Sigmoid colon (tissue), 7 donors: ENCODE measurements around the gene IGDCC3. TPM values are rescaled to one million over a fixed set of nuclear protein-coding genes. Genes with fewer than 3 reads are reported as not detected.

Experiments used
- DNase-seq: peaks from one replicate; pipeline ENCODE4 v3.0.0-alpha.2; 2019
- H3K27ac ChIP-seq, 4 donors: fragments of 200-600 bp; sonication (generic); one replicate each; pipeline ENCODE4 v1.5.1; 2016 to 2019; ENCODE audit warnings: mild to moderate bottlenecking in 1 of 4
- H3K27me3 ChIP-seq, 3 donors: fragments of 200-600 bp; sonication (generic); one replicate each; pipeline ENCODE4 v1.5.1; 2019; ENCODE audit warnings: mild to moderate bottlenecking in 1 of 3
- H3K36me3 ChIP-seq, 4 donors: fragments of 200-600 bp; sonication (generic); one replicate each; pipeline ENCODE4 v1.5.1; 2016 to 2019
- H3K4me1 ChIP-seq, 4 donors: fragments of 200-600 bp; sonication (generic); one replicate each; pipeline ENCODE4 v1.5.1; 2017 to 2019
- H3K4me3 ChIP-seq, 4 donors: fragments of 200-600 bp; sonication (generic); one replicate each; pipeline ENCODE4 v1.5.1; 2017 to 2019; ENCODE audit warnings: mild to moderate bottlenecking in 2 of 4, moderate library complexity in 1 of 4
- H3K9me3 ChIP-seq, 4 donors: fragments of 200-600 bp in 3 of 4; sonication (generic) in 3 of 4; one replicate each; pipeline versions ENCODE4 v1.5.1 to v1.6.1; 2013 to 2019
- EP300 ChIP-seq, 4 donors: sonication (generic); formaldehyde crosslinking; IDR thresholded peaks; one replicate each; pipeline ENCODE4 v1.6.1; 2017; ENCODE audit warnings: antibody characterized with exemption in 4 of 4
- POLR2A ChIP-seq, 2 donors: fragments of 450-650 bp; IDR thresholded peaks; one replicate each; pipeline ENCODE4 v1.6.1; 2016; ENCODE audit warnings: antibody characterized with exemption in 2 of 2, mild to moderate bottlenecking in 2 of 2, moderate library complexity in 2 of 2
- POLR2AphosphoS5 ChIP-seq, 4 donors: sonication (generic); formaldehyde crosslinking; IDR thresholded peaks; one replicate each; pipeline ENCODE4 v1.6.1; 2017; ENCODE audit warnings: antibody characterized with exemption in 4 of 4
- WGBS, 2 donors: extraction: QIAGEN DNeasy Blood & Tissue Kit; methylation state at CpG; one replicate each; pipeline ENCODE4 v1.1.7; 2013; 5-methylcytosine and 5-hydroxymethylcytosine counted together
- intact Hi-C: fragments of 100-400 bp; cut with DNase I; formaldehyde crosslinking; loops from one replicate; pipeline ENCODE4 v1.15.1; 2023
- polyA plus RNA-seq, 3 donors: library from polyadenylated mRNA; stranded (reverse); fragments of 200-250 nt; gene quantifications; one replicate each; pipeline ENCODE4 v1.2.3, GENCODE V29; 2013
- total RNA-seq, 4 donors: library from RNA; depleted of rRNA; stranded (reverse); fragments of >200 nt; gene quantifications; one replicate each; pipeline ENCODE4 v1.1.0, GENCODE V29; 2016
- TF ChIP-seq, protein P1 (sequence below), 4 experiments: fragments of 450-650 bp in 3 of 4; fragments of 200-600 bp in 1 of 4; IDR thresholded peaks; one replicate each; pipeline ENCODE4 v1.5.1; 2016 to 2019; ENCODE audit warnings: antibody characterized with exemption in 4 of 4, mild to moderate bottlenecking in 3 of 4, moderate library complexity in 2 of 4
- donor health status: healthy with polysubstance abuse.
- donor health status: Bipolar disorder and iron deficiency.
- donor health status: healthy.

IGDCC3 gene
- total and polyA plus RNA-seq, 7 donors = under 0.01 to 0.55 (median 0.12) TPM; not detected in 2

DNA sequence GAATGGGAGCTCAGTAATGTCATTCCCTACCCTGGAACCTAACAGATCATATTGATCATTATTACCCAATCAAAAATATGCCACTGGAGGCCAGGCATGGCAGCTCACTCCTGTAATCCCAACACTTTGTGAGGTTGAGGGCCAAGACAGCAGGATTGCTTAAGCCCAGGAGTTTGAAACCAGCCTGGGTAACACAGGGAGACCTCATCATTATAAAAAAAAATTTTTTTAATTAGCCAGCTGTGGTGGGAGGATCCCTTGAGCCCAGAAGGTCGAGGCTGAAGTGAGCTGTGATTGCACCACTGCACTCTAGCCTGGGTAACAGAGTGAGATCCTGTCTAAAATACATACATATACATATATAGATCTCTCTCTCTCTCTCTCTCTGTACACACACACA is 34.8 kb upstream of the IGDCC3 start:
- Histone ChIP-seq H3K4me3 (no peak overlapping the region), H3K36me3 (no peaks in the 10 kb centered on the region), H3K27me3 (peaks cover 0 to 15% (median 8%) of the 10 kb centered on the region in 3 donors), H3K4me1 (peaks cover 0 to 8% (median 3%) of the 10 kb centered on the region in 4 donors), H3K27ac (no peak overlapping the region), H3K9me3 (no peaks in the 10 kb centered on the region)
- intact Hi-C loops = no loop called here
- TF ChIP-seq POLR2A (IDR thresholded peaks at IDR 0.05) (no peak), EP300 (IDR thresholded peaks at IDR 0.05) (no peak), POLR2AphosphoS5 (IDR thresholded peaks at IDR 0.05) (no peak)
- TF ChIP-seq, protein P1, sequence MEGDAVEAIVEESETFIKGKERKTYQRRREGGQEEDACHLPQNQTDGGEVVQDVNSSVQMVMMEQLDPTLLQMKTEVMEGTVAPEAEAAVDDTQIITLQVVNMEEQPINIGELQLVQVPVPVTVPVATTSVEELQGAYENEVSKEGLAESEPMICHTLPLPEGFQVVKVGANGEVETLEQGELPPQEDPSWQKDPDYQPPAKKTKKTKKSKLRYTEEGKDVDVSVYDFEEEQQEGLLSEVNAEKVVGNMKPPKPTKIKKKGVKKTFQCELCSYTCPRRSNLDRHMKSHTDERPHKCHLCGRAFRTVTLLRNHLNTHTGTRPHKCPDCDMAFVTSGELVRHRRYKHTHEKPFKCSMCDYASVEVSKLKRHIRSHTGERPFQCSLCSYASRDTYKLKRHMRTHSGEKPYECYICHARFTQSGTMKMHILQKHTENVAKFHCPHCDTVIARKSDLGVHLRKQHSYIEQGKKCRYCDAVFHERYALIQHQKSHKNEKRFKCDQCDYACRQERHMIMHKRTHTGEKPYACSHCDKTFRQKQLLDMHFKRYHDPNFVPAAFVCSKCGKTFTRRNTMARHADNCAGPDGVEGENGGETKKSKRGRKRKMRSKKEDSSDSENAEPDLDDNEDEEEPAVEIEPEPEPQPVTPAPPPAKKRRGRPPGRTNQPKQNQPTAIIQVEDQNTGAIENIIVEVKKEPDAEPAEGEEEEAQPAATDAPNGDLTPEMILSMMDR (IDR thresholded peaks at IDR 0.05) = no peak
- no peak for DNase-seq
- 17 to 33% methylated on average over 1 of the region's 1 CpG for WGBS, 2 donors

DNA sequence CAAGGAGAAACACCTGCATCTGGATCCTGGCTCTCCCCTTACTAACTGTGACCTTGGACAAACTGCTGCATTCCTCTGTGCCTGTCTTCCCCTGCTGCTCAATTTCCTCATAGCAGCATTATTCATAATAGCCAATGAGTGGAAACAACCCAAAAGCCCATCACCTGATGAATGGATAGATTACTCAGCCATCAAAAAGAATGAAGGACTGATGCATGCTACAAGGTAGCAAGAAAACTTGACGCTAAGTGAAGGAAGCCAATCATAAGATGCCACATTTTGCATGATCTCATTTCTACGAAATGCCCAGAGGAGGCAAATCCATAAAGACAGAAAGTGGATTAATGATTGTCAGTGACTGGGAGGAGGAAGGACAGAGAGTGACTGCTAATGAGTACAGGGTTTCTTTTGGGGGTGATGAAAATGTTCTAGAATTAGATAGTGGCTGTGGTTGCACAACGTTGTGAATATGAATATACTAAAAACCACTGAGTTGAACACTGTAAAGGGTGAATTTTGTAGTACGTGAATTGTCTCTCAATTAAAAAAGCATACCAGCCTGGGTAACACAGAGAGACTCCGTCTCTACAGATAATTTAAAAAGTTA is 33.8 kb upstream of the IGDCC3 start:
- WGBS, 2 donors = 58 to 71% methylated on average over 5 of the region's 5 CpGs
- intact Hi-C loops = no loop called here
- H3K4me3 ChIP-seq = no peak overlapping the region
- DNase-seq = no peak
- no peak for TF ChIP-seq POLR2A (IDR thresholded peaks at IDR 0.05)
- no peak for TF ChIP-seq EP300 (IDR thresholded peaks at IDR 0.05)
- TF ChIP-seq, protein P1 (IDR thresholded peaks at IDR 0.05) = no peak
- TF ChIP-seq POLR2AphosphoS5 (IDR thresholded peaks at IDR 0.05) = no peak
- no peak overlapping the region for H3K27ac ChIP-seq
- no peaks in the 10 kb centered on the region for H3K9me3 ChIP-seq
- peaks cover 0 to 8% (median 0%) of the 10 kb centered on the region in 3 donors for H3K27me3 ChIP-seq
- H3K4me1 ChIP-seq = peaks cover 0 to 8% (median 3%) of the 10 kb centered on the region in 4 donors
- no peaks in the 10 kb centered on the region for H3K36me3 ChIP-seq

DNA sequence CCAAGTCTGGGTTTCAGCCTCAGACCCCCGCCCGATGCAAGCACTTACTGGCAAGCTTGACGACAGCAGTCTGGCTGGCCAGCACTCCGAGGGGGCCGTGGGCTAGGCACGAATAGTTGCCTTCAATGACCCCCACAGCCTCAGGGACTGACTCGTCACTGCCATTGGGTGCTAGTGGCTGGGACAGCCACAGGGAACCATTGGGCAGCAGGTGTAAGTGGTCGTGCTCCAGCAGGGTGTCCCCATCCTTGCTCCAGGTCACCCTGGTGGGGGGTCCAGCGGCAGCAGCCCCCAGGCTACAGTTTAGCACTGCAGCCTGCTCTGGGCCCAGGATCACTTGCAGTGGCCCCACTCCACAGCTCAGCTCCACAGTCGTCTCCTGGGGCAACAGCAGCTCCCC is 33.2 kb upstream of the IGDCC3 start:
- H3K27ac ChIP-seq = no peak overlapping the region
- WGBS, 2 donors = 80 to 82% methylated on average over 10 of the region's 10 CpGs
- H3K27me3 ChIP-seq = peaks cover 0 to 4% (median 0%) of the 10 kb centered on the region in 3 donors
- no peaks in the 10 kb centered on the region for H3K36me3 ChIP-seq
- no peaks in the 10 kb centered on the region for H3K9me3 ChIP-seq
- no peak for TF ChIP-seq EP300 (IDR thresholded peaks at IDR 0.05)
- no peak for TF ChIP-seq POLR2AphosphoS5 (IDR thresholded peaks at IDR 0.05)
- TF ChIP-seq POLR2A (IDR thresholded peaks at IDR 0.05) = no peak
- TF ChIP-seq, protein P1 (IDR thresholded peaks at IDR 0.05) = no peak
- no peak for DNase-seq
- no peak overlapping the region for H3K4me3 ChIP-seq
- intact Hi-C loops = no loop called here
- H3K4me1 ChIP-seq = peaks cover 0 to 8% (median 3%) of the 10 kb centered on the region in 4 donors

DNA sequence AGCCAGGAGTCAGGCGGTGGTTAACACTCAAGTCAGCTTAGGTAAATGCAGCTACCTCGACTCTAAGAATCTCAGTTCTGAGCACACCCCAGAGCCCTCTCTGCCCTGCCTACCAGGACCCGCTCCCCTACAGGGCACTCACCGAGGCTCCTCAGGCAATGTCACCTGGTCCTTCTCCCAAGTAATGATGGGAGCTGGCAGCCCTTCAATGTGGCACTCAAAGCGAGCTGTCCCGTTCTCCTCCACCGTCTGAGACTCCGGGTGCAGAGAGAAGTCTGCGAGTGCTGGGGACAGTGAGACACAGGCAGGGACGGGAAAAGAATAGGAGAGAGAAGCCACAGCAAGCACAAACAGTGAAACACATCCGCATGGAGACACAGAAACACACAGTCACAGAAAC is 32.2 kb upstream of the IGDCC3 start:
- intact Hi-C loops = no loop called here
- no peak overlapping the region for H3K4me3 ChIP-seq
- no peak for DNase-seq
- H3K36me3 ChIP-seq = no peaks in the 10 kb centered on the region
- H3K27me3 ChIP-seq = no peaks in the 10 kb centered on the region
- 86 to 90% methylated on average over 11 of the region's 11 CpGs for WGBS, 2 donors
- peaks cover 0 to 3% (median 1%) of the 10 kb centered on the region in 4 donors for H3K4me1 ChIP-seq
- H3K9me3 ChIP-seq = no peaks in the 10 kb centered on the region
- no peak for TF ChIP-seq EP300 (IDR thresholded peaks at IDR 0.05)
- TF ChIP-seq POLR2A (IDR thresholded peaks at IDR 0.05) = no peak
- no peak for TF ChIP-seq POLR2AphosphoS5 (IDR thresholded peaks at IDR 0.05)
- TF ChIP-seq, protein P1 (IDR thresholded peaks at IDR 0.05) = no peak
- no peak overlapping the region for H3K27ac ChIP-seq
